Measurements from ENCODE around the gene ZBTB7C.

Gene ZBTB7C

DNA sequence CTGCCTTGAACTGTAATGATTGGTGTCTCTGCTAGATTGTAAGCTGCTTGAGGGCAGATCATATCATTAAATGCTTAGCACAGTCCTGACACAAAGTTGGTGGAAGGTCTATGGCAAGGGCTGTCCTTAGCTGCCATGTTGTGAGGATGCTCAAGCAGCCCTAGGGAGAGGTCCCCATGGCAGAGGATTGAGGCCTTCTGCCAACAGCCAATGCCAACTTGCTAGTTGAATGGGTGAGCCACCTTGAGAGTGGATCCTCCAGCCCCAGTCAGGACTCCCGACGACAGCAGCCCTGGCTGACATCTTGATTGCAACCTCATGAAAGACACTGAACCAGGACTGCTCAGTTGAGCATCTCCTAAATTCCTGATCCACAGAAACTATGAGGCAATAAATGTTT, 363.4 kb downstream of the ZBTB7C start:
- DNase-seq, result no peak

DNA sequence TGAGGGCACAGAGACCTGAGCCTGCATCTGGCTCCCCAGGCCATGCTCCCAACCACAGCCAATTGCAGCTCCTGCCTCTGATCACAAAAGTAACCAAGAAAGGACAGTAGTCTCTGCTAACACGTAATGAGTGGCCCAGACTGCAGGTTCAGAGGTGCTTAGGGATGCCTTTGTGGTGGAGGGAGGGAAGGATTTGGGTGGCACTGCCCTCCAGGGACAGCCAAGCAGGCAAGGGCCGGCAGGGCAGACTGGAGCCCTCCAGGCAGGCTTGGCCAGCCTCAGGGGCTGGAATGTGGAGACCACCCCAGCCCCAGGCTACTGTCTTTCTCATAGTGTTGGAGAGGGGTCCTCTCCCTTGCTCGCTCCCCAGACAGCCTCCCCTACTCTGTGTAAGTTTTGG, 364.2 kb downstream of the ZBTB7C start:
- no peak for DNase-seq

DNA sequence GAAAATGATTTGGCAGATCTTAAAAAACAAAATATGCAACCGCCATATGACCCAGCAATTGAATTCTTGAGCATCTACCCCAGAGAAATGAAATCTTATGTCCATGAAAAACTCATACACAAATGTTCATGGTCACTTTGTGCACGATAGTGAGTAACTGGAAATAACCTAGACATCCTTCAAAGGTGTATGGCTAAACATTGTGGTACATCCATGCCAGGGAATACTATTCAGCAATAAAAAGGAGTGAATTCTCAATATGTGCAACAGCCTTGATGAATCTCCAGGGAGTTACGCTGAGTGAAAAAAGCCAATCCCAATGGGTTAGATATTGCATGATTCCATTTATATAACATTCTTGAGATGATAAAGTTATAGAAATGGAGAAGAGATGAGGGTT, 366.0 kb downstream of the ZBTB7C start:
- no peak for DNase-seq

DNA sequence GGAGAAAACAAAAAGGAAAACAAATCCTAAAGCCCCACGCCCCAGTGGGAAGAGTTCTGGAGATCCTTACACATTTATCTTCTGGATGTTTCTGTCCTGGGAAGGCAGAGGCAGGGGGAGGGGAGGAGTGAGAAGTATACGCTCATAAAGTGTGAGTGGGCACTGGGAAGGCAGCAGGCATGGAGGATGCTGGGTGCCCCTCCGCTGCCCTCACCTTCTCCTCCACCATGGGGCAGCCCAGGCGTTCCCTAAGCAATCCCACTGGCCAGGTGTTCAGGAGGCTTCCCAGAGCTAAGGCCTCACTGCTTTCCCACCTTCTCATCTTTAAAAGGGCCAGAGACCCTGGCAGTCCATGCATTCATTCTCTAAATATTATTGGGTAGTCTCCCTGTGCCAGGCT, 366.8 kb downstream of the ZBTB7C start:
- no peak for DNase-seq

DNA sequence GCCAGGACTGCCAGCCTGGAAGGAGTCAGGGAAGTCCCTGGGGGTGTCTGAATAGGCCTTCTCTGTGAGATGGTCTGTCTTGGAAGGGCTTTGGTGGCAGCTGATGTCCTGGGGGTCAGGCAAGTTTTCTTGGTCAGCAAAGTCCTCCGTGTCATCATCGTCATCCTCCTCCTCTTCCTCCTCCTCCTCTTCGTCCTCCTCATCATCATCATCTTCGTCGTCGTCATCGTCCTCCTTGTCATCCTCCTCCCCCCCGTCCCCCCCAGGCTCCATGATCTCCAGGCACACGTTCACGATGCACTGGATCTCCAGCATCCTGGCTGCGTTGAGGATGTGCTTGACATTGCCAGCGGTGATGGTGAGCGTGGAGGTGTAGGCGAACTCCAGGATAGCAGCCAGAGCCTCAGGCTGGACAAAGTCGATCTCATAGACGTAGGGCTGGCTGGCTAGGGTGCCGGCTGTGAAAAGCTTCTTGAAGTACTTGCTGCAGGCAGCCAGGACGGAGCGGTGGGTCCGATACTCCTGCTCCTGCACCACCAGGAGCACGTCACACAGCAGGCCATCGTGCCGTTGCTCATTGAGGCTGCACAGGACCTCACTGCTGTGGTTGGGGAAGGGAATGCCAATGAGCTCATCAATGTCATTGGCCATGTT, 368.6 kb downstream of the ZBTB7C start:
- DNase-seq, result no peak

DNA sequence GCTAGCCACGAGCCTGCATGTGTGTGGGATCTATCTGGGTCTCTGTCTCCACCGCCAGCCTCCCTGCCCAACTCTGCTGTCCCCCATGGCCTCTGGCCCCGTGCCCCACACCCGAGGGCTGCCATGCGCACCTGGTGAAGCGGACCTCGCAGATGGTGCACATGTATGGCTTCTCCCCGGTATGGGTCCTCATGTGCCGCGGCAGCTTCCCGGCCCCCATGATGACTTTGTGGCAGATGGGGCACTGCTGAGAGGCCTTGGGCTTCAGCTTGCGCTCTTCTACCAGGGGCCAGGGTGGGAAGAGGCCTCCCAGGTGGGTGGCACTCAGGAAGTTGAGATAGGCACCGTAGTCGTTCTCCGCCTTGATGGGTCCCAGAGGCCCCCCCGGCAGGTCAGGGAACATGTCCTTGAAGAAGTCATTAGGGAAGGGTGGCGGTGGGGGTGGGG, 369.4 kb downstream of the ZBTB7C start:
- no peak for DNase-seq

DNA sequence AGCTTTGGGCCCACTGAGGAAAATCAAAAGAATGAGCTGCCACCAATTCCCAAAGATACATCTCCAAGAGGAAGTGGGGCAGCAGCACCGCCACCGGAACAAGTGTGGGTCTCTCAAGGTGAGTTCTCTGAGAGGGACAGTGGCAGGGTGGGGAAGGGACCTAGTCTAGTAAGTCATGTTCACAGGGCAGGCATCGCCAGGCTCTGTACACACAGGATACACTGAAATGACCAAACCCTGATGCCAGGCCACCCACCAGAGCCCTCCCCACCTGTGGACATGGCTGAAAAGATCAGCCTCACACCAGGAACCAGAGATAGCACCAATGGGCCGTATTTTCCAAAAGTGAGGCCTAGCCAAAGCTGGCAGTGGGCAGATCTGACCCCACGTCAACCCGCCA, 370.5 kb downstream of the ZBTB7C start:
- DNase-seq, result no peak

DNA sequence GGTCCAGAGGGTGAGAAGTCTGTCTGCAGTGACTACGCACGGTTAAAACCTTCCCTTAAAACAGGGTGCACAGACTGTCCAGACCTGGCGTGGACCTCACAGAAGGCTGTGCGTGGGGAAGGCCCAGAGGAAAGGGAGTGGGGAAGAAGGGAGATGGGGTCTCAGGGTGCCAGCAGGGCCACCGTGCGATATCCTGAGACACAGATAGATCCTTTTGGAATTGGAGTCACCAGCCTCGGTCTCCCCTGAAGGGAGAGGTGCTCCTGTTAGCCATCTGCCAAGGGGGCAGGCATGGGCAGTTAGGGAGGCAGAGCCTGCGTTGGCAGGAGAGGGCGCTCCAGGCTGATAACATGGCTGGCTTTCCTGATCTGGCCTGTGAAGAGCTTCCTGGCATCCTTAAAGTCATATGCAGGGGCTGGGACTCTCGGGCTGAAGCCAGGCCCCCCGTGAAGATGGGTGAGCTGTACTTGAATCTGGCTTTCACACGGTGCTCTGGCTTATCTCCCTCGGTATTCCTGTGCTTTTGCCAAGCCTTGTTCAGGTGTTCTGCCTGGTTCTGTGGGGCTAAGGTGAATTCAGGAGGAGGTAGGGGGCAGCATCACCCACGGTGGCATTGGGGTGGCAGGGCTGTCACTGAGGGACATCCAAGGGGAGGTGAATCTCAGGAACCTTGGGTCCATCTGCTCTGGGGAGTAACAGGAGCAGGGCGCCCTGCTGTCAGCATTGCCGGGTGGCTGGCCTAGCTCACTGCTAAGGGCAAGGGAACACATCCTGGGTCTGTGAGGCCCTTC, 371.5 kb downstream of the ZBTB7C start:
- no peak for DNase-seq

DNA sequence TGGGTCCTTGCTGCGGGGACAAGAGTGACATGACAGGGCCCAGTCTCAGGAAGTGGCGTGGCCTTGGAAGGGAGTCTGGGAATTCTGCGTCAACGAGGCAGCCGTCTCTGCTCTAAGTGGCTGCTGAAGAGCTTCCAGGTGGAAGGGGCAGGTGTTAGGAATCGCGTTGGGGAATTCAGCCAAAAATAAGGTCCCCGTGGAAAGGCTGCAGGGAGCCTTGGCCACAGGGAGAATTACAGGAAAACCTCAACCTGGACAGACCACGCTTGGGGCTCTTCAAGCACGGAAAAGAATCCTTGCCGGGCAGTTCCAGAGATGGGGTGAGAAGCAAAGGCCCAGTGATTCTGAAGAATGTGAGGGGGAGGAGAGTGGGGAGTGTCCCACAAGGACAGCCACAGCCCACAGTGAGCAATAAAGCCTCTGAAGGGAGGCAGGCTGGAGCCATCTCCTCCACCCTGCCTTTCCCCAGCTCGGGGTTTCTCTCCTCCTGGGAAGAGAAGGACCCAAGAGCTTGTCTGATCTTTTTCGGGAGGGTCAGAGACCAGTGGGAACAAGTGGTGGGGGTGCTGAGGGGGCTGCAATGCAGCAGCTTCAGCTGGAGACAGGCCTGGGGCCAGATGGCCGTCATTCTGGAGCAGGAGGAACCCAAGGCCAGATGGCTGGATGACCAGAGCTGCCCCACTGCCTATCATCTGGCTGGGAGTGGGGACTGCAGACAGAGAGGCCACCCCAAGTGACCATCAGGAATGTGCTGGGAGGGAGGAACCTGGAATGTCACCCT, 372.4 kb downstream of the ZBTB7C start:
- no peak for DNase-seq

DNA sequence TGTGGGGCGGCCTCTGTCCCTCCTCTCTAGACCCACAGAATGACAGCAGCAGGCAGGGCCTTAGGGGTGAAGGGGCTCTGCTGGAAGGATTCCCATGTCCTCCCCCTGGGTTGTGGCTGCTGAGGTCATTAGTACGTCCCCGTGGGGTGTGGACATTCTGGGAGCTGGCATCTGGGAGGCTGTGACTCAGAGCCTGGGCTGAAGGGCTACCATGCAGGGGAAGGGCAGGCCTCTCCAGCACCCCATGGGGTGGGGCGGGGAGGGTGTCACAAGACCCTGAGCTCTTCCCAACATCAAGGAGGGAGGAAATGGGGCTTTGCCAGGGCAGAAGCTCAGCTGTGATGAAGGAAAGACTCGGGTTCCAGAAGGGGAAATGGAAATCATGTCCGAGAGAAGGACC, 373.0 kb downstream of the ZBTB7C start:
- DNase-seq, result no peak

DNA sequence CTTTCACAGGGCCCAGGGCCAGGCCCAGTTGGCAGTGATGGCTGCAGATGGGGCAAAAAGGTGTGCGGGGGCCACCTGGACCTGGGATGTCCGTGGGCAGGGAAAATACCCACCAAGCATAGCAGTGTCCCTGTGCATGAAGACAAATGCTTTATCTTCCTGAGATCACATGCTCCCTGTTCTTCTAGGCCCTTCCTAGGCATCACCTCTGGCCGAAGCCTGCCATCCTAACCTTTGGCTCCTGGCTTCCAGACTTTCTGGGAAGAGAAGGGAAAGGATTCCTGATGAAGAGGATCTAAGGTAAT, 373.7 kb downstream of the ZBTB7C start:
- no peak for DNase-seq

DNA sequence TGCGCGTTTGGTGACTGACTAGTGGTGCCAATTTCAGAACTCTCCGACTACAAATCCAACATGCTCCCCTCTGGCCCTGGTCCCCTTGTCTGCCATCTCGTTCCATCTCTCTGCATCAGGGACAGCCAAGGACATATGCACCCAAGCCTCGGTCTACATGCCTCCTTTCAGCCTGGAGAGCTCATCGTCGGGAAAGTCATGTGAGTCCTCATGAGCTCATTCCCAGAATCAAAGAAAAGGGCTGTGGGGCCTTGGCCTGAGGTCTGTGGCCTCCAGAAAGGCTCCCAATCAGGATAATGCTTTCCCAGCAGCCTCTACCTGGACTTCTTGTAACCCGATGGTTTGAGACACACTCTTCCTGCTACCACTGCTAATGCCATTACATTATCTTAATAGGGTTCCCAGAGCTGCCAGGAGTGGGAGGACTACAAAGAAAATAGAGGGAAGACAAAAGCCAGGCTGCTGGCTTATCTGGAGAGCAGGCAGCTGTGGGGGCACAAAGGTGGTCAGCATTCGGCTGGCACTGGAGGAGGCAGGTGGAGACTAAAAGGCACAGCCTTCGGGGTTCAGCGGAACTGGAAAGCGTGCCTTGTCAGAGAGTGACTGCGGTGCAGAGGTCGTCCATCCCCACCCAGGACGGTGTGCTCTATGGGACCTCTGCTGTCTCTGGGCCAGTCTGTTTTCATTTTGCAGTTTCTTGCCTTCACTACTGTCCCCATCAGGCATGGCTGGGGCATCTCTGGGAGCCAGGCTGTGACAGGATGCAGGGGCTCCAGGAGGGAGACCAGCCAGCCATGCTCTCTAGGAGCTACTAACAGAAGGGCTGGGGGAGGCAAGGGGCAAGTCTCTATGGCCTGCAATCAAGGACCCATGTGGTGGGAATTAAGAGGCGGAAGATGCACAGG, 374.3 kb downstream of the ZBTB7C start:
- no peak for DNase-seq

DNA sequence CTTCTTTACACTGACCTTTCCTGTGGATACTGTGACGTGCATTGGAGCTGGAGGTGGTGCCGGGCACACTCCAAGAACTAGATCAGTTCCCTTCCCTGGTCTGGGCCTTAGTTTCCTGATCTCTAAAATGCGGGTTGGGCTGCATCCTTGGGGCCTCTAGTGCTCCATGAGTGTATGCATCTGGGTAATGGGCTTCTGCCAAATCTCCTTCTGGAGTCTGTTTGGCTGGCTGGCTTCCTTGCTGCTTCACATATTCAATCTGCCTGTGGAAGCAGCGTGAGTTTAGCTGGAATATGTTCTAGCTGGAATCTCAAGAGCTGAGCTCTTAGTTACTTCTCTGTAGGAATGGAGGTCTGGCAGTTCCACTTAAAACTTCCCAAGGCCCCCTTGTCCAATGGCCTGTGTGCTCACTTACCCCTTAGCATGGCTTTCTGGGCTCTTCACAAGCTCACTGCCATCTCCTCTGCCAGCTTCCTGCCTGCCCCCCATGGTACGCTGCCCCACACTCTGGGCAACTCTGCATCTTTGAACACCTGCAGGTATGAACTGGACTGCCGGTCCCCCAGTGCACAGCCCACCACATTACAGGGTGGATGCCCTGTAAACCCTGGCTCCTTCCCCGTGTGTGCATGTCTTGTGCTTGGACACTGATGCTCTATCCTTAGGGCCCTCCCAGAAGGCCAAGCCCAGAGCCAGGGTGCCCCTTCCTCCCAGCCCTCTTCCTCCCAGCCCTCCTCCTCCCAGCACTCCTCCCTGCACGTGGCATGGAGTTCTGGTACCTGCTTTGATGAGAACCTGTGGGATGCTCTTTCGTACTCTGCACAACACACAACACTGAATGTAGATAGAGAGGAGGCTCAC, 375.2 kb downstream of the ZBTB7C start:
- no peak for DNase-seq

DNA sequence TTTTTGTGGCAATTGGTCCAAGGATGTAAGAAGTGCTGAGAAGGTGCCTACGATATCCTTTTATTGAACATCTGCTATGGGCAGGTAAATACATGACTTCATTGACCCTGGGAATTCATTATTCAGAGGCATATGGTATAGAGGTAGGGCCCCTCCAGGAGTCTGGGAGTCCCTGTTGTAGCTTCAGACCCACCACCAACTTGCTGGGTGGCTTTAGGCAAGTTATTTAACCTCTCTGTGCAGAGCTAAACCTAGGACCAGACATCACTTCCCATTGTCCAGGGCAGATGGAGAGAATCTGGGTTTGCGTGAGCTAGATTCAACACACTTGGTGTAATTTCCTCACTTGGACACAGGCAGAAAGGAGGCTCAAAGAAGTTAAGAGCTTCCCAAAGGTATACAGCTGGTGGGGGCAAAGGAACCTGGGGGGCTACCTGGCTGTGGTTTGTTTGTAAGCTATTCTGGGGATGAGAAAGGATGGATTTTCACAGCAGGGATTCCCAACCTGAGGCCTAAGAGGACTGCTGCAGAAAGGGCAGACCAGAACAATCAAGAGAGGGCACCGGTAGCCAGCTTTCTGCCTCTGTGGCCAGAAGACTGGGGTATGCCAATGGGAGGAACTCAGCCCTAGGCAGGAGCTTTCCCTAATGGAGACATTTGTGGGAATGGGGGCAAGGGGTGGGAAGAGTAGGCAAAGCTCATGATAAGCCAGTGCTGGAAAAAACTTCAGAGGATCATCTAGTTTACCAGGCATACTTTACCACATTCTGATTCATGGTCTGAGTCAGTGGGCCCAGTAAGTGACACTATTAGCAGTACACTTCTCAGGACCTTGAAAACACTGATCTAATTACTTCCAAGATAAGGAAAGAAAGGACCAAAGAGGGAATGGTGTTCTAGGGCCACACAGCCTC, 376.1 kb downstream of the ZBTB7C start:
- no peak for DNase-seq

DNA sequence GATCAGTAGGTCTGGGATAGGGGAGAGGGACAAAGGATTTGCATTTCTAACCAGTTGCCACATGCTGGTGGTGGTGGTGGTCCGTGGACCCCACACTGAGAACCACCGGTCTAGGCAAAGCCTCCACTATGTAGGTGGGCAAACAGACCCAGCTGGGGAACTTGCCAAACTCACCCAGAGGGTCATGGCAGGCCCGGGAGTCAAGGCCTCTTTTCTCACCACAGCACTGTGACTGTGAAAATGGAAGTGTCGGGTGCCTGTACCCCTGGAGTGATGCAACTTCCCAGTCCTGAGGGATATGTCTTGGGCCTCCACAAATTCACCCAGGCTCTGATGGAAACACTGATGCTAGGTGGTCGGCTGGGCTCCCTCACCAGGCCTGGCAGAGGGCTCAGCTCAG, 377.5 kb downstream of the ZBTB7C start:
- no peak for DNase-seq

DNA sequence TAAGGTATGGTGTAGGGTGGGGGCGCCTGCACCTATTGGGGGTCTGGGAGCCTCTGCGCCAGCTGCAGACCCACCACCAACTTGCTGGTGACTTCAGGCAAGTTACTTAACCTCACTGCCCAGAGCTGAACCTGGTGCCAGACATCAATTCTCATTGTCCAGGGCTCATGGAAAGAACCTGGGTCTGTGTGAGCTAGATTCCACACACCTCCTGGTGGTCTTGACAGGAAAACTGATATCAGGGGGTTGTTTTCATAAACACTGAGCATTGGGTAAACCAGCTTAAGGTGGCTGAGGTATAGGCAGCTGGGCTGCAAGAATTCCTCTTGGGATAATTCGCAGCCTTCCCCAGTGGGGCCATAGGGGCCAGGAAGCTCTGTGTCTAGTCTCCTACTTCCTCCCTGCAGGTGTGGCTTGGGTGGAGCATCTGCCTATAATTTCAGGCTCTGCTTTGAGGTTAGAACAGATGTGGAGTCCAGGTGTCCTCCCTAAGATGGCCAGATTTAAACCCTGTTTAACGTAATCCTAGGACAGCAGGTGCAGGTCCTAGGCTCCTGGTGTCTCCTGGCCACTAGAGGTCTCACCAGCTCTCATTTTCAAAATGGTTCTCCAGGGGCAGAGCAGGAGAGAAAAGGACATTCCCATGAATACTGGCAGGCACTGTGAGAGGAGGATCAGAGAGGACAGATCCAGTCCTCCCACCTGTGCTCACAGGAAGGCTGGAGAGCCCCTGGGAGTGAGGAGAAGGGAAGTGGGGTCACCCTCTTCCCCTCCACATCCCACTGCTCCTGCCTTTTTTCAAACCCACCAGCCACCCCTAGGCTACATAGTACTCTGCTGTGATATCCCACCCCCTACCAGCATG, 378.3 kb downstream of the ZBTB7C start:
- DNase-seq, result no peak

DNA sequence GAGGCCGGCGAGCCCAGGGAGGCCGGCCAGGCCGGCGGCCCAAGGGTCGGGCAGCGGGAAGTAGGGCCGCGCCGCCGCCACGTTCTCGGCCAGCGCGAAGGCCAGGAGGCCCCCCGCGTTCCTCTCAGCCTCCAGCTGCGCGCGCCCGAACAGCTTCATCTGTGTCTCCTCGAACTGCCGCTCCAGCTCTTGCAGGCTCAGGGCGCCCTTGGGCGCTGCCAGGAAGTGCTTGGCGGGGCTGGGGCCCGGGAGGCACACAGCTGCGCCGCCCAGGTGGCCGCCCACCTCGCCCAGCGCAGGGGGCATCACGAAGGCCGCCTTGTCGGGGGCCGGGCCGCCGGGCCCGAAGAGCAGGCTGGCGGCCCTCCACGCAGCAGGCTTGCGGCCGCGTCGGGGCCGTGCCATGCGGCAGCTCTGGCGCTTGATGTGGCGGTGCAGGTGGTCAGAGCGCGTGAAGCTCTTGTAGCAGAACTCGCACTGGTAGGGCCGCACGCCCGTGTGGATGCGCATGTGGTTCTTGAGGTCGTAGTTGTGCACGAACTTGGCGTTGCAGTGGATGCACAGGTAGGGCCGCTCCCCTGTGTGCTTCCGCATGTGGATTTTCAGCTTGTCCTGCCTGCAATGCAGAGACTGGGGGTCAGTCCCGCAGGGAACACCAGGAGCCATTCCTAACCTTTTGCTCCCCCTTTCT, 379.7 kb downstream of the ZBTB7C start:
- no peak for DNase-seq

DNA sequence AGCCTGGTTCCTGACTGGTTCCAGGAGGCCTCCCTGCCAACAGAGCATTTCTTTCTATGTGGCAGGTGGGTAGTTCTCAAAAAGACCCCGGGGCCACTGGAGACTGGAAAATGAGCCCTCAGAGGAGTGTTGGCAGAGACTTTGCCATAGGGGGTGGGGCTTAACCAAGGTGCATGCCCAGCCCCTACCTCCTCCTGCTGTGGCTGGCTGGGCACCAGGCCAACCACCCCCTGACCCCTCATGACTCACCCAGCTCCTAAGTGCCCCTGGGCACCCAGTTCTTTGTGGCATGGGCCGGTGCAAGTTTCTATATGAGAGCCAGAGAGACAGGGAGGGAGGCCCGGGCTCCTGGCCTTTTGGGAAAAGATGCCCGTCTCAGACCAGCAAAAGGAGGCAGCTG, 380.5 kb downstream of the ZBTB7C start:
- DNase-seq, result no peak

DNA sequence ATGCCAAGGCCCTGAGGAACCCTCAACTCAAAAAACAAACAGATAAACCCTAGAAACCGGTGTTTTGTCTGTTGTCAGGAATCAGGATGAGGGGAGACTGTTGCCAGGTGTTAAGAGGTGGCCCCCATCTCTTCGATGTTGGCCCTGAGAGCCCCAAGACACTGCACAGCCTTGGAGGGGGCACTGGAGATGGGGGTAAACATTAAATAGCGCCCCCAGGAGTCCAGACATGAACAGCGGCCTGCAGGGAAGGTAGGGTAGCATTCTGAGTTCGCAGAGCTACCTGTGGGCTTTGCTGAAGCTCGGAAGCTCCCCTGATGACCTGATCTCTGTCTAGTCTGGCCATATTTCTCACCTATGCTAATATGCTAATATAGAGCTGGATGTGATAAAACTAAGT, 381.1 kb downstream of the ZBTB7C start:
- DNase-seq, result no peak
